GM20000 (cell line): ENCODE data around the gene MAGI1.

ENCODE experiments used
- DNase-seq: peaks from one replicate; pipeline ENCODE4 v3.0.0; 2012; ENCODE audit warnings: low spot score
- TF ChIP-seq, protein P1 (sequence below): IDR thresholded peaks from 2 replicates; pipeline ENCODE4 v1.5.1; 2012; ENCODE audit warnings: mild to moderate bottlenecking, control low read depth; ENCODE audit errors: extremely low read depth, missing control alignments

The MAGI1 gene

DNA sequence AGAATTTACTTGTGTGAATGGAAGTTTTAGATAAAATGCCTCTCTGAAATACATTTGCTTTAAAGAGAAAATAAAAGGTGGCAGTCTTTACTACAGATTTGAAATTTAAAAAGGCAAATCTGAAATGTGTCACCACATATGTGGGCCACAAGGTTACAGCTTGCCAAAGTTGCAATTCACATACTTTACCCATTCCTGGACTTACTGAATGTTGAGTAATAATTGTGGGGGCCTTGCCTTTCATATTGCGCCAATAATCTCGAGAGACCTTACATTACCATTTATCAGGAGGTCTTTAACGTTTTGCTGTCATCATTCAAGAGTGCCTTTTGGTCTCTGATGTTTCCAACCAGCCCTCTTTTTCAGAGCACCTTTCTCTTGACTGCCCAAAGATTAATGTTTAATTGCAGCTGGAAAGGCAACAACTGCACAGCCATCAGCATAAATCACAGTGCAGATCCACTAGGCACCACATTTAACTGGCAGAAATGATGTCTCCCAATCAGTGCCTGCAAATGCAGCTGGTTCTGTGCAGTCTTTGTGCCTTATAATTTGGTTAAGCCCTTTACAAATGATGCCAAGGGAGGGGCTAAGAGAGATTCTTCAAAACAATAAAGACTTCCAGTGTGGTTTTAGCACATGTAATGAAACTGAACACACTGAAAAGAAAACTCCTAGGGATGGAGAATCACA lies 206.8 kb downstream of the MAGI1 start:
- TF ChIP-seq, protein P1, sequence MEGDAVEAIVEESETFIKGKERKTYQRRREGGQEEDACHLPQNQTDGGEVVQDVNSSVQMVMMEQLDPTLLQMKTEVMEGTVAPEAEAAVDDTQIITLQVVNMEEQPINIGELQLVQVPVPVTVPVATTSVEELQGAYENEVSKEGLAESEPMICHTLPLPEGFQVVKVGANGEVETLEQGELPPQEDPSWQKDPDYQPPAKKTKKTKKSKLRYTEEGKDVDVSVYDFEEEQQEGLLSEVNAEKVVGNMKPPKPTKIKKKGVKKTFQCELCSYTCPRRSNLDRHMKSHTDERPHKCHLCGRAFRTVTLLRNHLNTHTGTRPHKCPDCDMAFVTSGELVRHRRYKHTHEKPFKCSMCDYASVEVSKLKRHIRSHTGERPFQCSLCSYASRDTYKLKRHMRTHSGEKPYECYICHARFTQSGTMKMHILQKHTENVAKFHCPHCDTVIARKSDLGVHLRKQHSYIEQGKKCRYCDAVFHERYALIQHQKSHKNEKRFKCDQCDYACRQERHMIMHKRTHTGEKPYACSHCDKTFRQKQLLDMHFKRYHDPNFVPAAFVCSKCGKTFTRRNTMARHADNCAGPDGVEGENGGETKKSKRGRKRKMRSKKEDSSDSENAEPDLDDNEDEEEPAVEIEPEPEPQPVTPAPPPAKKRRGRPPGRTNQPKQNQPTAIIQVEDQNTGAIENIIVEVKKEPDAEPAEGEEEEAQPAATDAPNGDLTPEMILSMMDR: no peak
- DNase-seq: no peak

DNA sequence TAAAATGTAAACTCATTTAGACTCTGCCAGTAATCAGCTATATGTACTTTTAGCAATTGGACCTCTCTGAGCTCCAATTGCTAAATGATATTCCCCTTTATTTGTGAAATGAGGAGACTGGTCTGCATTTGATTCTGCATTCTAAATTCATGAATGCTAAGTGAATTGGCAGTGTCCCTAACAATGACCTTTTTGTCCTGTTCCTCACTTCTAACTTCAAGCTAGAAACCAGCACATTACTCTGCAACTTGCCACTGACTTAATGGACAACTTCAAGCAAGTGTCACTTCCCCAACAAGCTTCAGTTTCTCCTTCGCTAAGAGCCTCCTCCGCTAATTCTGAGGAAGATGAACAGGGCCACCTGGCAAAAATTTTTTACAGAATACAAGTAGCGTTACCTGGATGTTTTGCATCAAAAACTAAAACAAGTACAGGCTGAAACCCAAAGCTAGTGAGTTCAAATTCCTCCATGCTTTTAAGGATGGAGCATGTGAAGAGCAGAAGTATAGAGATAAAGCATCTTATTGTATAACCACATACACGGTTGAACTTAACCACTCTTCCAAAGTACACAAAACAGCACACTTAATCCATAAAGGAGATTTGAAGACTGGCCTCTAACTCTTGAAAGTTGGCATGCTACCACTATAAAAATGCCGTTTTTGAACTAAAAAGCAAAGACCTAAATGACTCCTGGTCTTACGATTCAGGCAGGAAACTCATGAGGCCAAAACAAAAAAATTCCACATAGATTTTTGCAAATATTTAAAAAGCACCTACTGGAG lies 207.6 kb downstream of the MAGI1 start:
- TF ChIP-seq, protein P1: no peak
- DNase-seq: no peak

DNA sequence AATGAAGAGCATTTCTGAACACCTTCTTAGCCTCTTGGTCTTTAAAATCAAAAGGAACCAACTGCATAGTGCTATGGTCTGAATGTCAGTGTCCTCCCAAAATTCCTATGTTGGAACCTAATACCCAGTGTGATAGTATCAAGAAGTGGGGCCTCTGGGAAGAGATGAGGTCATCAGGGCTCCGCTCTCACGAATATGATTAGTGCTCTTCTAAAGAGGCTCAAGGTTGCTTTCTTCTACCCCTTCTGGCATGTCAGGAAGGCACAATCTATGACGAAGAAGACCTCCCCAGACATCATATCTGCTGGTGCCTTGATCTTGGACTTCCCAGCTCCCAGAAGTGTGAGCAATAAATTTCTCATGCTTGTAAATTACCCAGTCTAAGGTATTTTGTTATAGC lies 209.5 kb downstream of the MAGI1 start:
- TF ChIP-seq, protein P1: no peak
- DNase-seq: no peak

DNA sequence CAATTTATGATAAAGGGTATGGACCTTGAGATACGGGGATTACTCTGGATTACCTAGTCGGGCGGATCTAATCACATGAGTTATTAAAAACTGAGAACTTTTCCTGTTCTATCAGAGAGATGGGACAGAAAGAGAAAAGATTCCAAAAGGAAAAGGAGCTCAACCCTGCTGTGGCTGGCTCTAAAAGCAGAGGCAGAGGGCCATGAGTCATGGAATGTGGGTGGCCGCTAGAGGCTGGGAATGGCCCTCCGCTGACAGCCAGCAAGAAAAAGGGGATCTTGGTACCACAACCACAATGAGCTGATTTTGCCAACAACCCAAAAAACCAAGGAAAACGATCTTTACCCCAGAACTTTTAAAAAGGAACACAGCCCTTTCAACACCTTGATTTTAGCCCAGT lies 210.0 kb downstream of the MAGI1 start:
- TF ChIP-seq, protein P1: no peak

DNA sequence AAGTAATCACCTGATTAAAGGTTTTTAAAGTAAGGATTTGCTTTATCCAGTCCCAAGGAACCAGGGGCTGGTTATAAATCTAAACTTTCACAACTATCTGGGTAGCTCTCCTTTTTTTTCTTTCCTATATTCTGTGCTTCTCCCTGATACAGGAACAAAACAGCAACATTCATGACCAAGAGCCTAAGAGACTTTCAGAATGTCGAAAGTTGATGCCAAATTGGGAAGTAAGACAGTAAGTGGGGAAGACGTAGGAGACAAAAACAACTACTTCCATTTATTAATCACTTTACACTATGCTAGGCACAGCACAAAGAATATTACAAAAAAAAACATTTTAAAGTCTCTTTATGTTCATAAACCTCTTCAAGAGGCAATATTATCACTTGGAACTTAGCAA lies 211.6 kb downstream of the MAGI1 start:
- TF ChIP-seq, protein P1: no peak
- no peak for DNase-seq

More for the DNA sequence above, 210.0 kb downstream of the MAGI1 start:
- DNase-seq: no peak

DNA sequence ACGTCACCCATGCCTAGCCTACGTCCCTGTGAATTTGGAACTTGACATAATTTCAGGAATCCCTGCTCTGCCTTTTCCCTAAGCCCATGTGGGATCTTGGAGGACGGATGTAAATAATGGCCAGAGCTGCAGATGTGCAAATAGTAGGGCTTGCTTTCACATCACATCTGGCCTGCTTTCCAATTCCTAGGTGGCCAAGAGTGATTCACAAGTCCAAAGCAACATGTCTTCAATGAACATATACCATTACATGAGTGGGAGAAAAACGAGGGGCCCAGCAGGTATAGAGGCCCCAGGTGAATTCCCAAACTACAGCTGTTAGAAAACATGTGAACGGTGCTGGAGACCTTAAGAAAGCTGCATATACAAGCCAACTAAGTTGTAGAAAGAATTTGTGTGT lies 214.6 kb downstream of the MAGI1 start:
- no peak for DNase-seq
- TF ChIP-seq, protein P1: no peak

DNA sequence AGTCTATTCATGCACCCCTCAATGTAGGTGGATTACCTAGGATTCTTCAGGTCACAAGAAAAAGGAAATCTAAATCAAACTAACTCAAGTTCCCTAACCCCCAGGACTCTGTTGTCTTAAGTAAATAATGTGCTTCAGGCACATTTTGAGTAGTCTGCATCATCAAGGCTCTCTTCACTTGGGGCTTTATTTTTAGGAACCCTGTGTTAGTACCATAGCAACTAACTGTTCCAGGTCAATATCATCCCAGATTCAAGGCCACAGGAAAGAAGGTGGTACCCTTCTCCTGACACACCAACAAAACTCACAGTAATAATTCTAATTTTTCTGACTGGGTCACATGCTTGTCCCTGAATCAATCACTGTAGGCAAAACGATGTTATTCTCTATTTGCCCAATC lies 218.1 kb downstream of the MAGI1 start:
- TF ChIP-seq, protein P1: no peak
- no peak for DNase-seq
